GM19238 (cell line): ENCODE results near the gene PTPRZ1.

Experiments
- DNase-seq: peaks from one replicate; pipeline ENCODE4 v3.0.0; 2011; ENCODE audit warnings: low spot score; ENCODE audit not compliant: insufficient read length

PTPRZ1 gene

GRCh38 chr7:121890833-121891232 is 17.9 kb downstream of the PTPRZ1 start:
- no peak for DNase-seq

DNA sequence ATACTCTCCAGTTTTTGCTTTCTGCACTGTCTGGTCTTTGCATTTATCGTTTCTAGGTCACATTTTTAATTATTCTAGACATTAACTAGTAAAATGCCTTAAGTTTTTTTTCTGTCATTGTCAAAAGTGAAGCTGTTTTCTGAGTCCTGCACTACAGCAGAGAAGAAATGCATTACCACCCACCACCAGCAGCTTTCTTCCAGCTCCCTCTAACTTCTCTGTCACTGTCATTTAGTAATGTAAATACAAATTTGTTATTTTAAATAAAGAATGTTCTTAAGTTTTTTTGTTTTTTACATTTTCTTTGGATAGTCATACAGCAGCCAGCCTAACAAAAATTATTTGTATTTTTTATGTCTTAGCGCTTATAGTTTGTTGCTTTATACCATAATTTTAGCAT is 18.8 kb downstream of the PTPRZ1 start:
- DNase-seq, result no peak

GRCh38 chr7:121901026-121901425 is 28.1 kb downstream of the PTPRZ1 start:
- DNase-seq, result no peak

DNA sequence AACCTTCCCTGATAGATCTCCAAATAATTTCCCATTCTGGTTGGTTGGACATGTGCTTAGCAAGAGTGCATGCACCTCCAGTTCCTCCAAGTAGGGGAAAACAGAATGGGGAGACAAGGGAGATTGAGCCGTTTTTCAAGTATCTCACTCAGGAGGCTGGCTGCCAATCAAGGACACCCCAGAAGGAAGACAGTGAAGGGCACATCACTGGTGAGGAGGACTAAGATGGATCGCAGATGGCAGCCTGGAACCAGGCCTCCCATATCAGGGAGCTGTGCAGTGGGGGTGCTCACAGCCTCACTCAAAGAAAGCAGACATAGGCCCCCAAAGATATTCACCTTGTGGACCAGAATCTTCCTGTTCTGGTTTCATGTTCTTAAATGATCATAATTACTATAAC is 31.2 kb downstream of the PTPRZ1 start:
- no peak for DNase-seq

- DNase-seq, result no peak
Measured at GRCh38 chr7:121908042-121908441, 35.1 kb downstream of the PTPRZ1 start.

DNA sequence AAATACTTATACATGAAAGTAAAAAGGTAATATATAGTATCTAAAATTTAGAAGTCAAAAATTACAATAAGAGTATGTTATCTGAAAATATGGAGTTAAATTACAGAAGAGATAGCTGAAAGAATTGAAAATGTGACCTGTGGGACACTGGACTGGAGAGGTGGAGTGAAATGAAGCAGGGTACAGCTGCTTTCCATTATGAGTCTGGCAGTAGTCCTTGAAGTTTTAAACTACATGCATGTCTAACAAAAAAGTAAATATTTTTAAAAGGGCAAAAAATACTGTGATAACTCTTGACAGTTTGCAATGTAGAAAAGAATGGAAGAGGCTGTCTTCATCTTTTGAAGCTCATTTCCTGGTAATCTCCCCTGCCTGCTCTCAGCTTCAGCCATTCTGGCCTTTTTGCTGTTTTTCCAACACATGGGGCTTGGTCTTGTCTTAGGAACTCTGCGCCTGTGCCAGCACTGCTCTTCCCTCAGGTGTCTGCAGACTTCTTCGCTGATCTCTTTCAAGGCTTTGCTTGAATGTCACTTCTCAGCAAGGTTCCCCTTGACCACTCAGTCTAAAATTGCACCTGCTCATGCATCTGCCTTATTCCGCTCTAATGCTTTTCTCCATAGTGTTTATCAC is 36.9 kb downstream of the PTPRZ1 start:
- DNase-seq, result no peak

GRCh38 chr7:121913947-121914675 is 41.1 kb downstream of the PTPRZ1 start:
- no peak for DNase-seq

DNA sequence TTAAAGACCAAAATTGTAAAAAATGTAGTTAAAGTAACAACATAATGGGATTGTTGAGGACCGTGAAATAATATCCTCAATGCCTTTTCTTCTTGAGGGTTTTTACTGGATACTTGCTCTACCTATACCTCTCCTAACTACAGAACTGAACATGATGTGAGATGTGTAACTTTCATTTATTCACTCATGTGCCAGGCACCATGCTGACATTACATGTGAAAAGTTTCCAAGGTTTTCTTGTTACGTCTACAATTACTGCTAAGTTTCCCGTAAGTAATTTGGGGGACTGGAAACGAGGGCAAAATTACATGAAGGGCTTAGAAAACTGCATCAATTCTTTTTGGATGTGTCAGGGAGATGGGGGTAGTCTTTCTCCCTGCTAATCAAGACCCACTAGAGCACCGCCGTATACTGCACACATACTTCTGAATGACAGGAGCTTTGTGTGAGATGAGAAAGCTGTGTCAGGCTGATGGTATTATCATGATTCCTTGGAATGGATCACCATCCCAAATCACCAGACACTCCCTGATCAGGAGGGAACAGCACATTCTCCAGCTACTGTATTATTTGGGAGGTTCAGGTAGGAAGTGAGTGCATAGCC is 41.8 kb downstream of the PTPRZ1 start:
- no peak for DNase-seq

GRCh38 chr7:121916211-121916610 is 43.2 kb downstream of the PTPRZ1 start:
- no peak for DNase-seq

- no peak for DNase-seq
Measured at GRCh38 chr7:121919986-121920385, 47.0 kb downstream of the PTPRZ1 start.

GRCh38 chr7:121924269-121925186 is 51.6 kb downstream of the PTPRZ1 start:
- DNase-seq, result no peak

DNA sequence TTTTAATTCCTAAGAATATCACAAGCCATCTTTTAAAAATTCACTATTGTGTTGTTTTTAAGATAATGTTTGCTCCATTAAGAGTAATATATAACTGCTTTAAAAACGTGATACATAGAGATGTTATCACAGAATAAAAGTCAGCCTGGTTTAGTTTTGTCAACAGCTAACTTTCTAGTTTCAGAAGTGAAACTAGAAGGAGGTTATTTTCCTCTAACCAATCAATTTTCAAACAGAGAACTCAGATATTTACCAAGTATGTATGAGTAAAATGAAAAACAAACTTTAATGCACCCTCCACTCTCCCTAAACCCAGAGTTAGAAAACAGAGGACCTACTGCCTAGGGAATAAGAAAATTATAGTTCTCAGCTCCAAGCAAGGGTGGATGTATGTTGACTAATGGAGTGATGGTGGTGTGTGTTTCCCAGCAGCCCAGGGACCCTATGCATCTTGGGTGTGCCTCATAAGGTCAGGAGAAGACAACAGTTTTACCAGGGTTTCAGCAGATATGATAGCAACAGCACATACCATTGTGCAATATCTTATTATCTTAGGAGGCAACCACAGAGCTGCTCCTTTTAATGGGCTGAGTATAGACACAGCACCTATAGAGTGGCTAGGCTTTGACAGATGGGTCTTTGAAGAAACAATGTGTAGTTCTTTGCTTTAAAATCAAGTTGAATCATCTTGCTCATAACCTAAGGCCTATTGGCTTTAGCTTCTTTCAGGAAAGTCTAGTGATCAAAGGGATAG is 58.4 kb downstream of the PTPRZ1 start:
- DNase-seq, result no peak

- no peak for DNase-seq
Measured at GRCh38 chr7:121932768-121933167, 59.8 kb downstream of the PTPRZ1 start.

DNA sequence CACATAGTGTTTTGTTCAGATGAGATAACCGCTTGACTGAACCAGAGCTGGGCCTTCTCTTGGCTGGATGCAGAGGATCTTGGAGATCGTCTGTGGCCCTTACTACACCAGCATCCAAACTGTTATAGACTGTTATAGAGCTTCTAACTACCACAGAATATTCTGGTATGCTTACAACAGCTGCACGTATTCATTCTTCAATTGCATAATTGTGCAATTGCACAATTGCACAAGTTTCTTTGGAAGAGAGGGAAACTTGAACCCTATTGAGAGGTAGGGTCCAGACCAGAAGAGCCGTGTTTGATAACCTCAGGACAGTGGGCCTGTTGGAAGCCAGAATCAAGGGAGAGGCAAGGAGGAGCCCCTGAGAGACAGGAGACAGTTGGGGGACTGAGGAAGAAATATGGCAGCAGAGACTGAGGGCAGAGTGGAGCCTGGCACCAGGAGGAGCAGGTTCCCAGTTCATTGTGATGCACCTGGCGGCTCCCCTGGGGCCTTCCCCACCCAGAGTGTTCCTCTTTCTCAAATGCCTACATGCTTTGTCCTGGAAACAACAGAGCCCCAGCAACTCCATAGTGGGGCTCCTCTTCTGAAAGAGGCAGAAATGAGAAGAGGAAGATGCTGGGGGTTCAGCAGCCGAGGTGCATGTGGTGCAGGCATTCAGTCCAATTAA is 64.1 kb downstream of the PTPRZ1 start:
- no peak for DNase-seq

DNA sequence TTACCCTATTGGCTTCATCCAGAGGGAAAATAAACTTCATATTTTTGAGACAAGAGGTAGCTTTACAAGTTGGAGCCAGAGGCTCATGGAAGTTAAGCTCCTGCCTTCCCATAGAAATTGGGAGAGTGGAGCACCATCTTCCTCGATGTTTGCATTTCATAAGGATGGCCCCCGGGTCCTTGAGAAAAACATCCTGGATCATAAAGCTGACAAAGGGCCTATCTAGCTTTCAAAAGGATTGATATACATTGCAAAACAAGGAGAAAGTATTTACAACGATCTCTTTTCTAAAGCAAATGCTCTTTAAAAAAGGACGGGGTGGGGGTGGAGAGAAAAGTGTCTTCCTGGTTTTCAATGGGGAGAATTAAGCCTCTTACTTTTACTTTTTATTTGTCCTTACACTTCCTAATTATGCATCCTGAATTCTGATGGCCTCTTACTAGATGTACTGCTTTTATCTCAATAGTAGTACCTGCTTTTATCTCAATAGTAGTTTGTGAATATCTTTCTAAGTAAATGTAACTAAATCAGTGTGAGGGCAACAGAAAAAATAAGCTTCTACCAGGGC is 65.6 kb downstream of the PTPRZ1 start:
- no peak for DNase-seq

DNA sequence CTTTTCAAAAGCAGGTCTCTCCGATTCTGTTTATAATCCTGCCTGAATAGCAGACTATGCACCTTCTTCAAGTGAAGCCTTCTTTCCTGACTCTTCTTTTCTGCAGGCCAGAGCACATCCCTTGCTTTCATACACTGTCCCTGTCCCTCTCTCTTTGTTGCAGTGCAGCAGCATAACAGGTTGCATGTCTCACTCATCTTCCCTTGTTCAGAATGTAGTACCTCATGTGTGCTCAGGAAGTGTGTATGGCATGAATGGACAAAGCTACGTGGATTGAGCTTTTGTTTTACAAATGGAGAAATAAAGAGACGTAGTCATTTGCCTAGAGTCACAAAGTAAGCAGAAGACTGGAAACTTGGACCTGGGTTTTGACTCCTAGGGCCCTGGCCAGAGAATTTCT is 68.0 kb downstream of the PTPRZ1 start:
- no peak for DNase-seq

DNA sequence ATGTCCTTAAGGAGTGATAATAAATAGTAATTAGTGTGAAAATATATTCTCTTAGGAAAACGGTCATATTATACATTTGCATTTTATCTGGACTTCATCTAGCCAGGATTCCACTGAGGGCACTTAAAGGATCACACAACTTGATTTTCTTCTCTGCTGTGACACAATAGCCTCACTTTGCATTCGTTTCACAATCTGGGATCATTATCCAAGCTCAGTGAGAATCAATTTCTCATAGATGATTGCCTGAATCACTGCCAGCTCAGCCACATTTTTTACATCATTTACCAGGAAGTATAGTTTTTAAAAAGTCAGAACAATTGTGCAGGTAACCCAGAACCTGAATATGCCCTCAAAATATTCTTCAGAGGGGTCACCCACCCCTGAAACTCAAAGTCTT is 68.9 kb downstream of the PTPRZ1 start:
- no peak for DNase-seq

DNA sequence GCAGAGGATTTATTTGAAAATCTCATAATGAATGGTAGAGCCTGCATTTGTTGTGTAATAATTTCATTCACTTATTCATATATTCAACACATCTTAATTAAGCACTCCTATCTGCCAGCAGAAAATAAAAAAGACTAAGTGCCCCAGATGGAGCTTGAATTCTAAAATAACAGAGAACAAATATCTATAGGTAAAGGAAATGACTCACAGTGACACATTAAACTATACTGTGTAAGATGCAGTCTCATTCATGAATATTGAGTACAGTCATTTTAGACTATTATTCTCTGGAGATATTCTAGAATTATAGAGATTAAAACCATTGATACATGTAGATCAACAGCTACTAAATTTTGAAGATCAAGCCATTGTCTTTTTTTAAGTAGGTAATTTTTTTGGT is 72.1 kb downstream of the PTPRZ1 start:
- no peak for DNase-seq

DNA sequence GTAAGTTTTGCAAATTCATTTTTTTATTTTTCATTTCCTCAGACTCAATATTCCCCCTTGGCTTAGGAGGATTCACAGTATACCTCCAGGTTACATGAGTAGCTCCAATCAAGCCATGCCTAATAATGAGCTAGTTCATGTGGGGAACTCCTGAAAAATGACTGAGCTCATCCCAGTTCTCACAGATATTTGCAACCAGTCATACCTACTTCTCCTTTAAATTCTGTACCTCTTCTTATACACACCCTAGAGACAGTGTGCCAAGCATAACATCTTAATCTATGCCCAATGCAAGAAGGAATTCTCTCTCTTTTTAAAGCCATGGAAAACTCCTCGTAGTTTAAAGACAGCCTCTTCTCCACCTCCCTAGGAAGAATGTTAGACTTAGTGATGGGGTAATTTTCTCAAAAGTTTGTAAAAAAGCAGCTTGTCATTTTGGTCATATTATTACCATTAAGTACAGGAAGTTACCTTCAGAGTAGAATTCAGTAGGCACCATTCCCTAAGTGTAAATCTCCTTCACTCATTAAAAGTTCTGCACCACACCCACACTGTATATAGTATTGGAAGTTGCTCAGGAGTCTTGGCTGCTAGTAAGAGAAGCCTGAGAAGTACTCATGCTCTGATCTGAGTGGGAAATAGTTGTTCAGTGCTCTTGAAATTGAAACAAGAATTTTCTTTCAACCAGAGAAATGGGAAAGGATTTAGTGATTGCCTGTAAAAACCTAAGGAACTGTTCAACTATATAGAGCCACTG is 72.7 kb downstream of the PTPRZ1 start:
- DNase-seq, result no peak
